GM23338 (cell line): ENCODE results near the gene FAAH. TPM values are rescaled to one million over a fixed set of nuclear protein-coding genes. Genes with fewer than 3 reads are reported as not detected.
A peak's percentile ranks its signal among the peaks of the same experiment; 100 is the strongest.

Source experiments
- ATAC-seq: fragments of 200-7000 bp; cut with Tn5 transposase; 3 replicates; pipeline ENCODE4 v1.9.1; 2020
- DNase-seq: peaks from one replicate; pipeline ENCODE4 v3.0.0-alpha.2; 2015; ENCODE audit warnings: low spot score
- H2AFZ ChIP-seq: fragments of 200-600 bp; sonication (generic); 2 replicates; pipeline ENCODE4 v1.8.0; 2016; ENCODE audit warnings: antibody characterized with exemption, mild to moderate bottlenecking, moderate library complexity
- H3F3A ChIP-seq: fragments of 200-600 bp; sonication (generic); replicated peaks from 2 replicates; pipeline ENCODE4 v1.8.0; 2017; ENCODE audit warnings: antibody characterized with exemption, mixed run types, low read depth
- H3K27ac ChIP-seq: fragments of 200-600 bp; sonication (generic); 2 replicates; pipeline ENCODE4 v1.6.1; 2016; ENCODE audit warnings: low read depth
- H3K27me3 ChIP-seq: fragments of 200-600 bp; sonication (generic); 2 replicates; pipeline ENCODE4 v1.8.0; 2016; ENCODE audit warnings: mild to moderate bottlenecking, mixed run types, moderate library complexity; ENCODE audit not compliant: insufficient read depth
- H3K36me3 ChIP-seq: fragments of 200-600 bp; sonication (generic); 2 replicates; pipeline ENCODE4 v1.8.0; 2016; ENCODE audit warnings: mild to moderate bottlenecking; ENCODE audit not compliant: insufficient read depth
- H3K4me1 ChIP-seq: fragments of 200-600 bp; sonication (generic); 2 replicates; pipeline ENCODE4 v1.8.0; 2016; ENCODE audit warnings: mild to moderate bottlenecking, moderate library complexity; ENCODE audit not compliant: insufficient read depth
- H3K4me2 ChIP-seq: fragments of 200-600 bp; sonication (generic); 2 replicates; pipeline ENCODE4 v1.7.1; 2017; ENCODE audit warnings: mixed run types
- H3K4me3 ChIP-seq: fragments of 200-600 bp; sonication (generic); 2 replicates; pipeline ENCODE4 v1.6.1; 2016; ENCODE audit warnings: mixed run types
- H3K79me2 ChIP-seq: fragments of 200-600 bp; sonication (generic); replicated peaks from 2 replicates; pipeline ENCODE4 v1.8.0; 2017; ENCODE audit warnings: mild to moderate bottlenecking; ENCODE audit not compliant: insufficient read depth
- H3K9me2 ChIP-seq: fragments of 200-600 bp; sonication (generic); 2 replicates; pipeline ENCODE4 v1.8.0; 2017; ENCODE audit not compliant: insufficient read depth
- H4K20me1 ChIP-seq: fragments of 200-600 bp; sonication (generic); replicated peaks from 2 replicates; pipeline ENCODE4 v1.8.0; 2017; ENCODE audit warnings: mild to moderate bottlenecking; ENCODE audit not compliant: insufficient read depth
- H3K27ac Mint-ChIP-seq: 2 replicates; pipeline ENCODE4 v1.8.0; 2020; ENCODE audit warnings: inconsistent platforms, mild to moderate bottlenecking, moderate library complexity, mixed read lengths
- H3K27me3 Mint-ChIP-seq: 3 replicates; pipeline ENCODE4 v1.8.0; 2022; ENCODE audit warnings: low read depth, mild to moderate bottlenecking, moderate library complexity, mixed read lengths, inconsistent platforms; ENCODE audit not compliant: insufficient read depth, poor library complexity
- H3K36me3 Mint-ChIP-seq: 3 replicates; pipeline ENCODE4 v1.8.0; 2021; ENCODE audit warnings: low read depth, mild to moderate bottlenecking, inconsistent platforms, moderate library complexity, mixed read lengths
- H3K4me1 Mint-ChIP-seq: 3 replicates; pipeline ENCODE4 v1.8.0; 2020; ENCODE audit warnings: mild to moderate bottlenecking, inconsistent platforms, mixed read lengths
- H3K4me3 Mint-ChIP-seq: 3 replicates; pipeline ENCODE4 v1.8.0; 2021; ENCODE audit warnings: moderate library complexity, mild to moderate bottlenecking, inconsistent platforms, mixed read lengths
- H3K9me3 Mint-ChIP-seq: 3 replicates; pipeline ENCODE4 v1.8.0; 2020; ENCODE audit warnings: moderate library complexity, mild to moderate bottlenecking, inconsistent platforms, mixed read lengths
- CREB1 ChIP-seq: fragments of 250-450 bp; sonication (Bioruptor Pico); IDR thresholded peaks from 2 replicates; pipeline ENCODE4 v1.5.0; 2020; ENCODE audit warnings: low read depth, mild to moderate bottlenecking, moderate library complexity
- EZH2 ChIP-seq: fragments of 200-600 bp; sonication (generic); IDR thresholded peaks from one replicate; pipeline ENCODE4 v1.8.0; 2017; ENCODE audit warnings: antibody characterized with exemption, mild to moderate bottlenecking, low read depth; ENCODE audit not compliant: unreplicated experiment
- EZH2phosphoT487 ChIP-seq: fragments of 200-600 bp; sonication (generic); IDR thresholded peaks from one replicate; pipeline ENCODE4 v1.8.1; 2018; ENCODE audit warnings: antibody characterized with exemption; ENCODE audit not compliant: unreplicated experiment
- JUNB ChIP-seq: IDR thresholded peaks from one replicate; pipeline ENCODE4 v1.6.1; 2016; ENCODE audit warnings: antibody characterized with exemption; ENCODE audit not compliant: unreplicated experiment
- NANOG ChIP-seq: IDR thresholded peaks from 2 replicates; pipeline ENCODE4 v1.6.1; 2016; ENCODE audit warnings: antibody characterized with exemption, borderline replicate concordance
- POLR2AphosphoS5 ChIP-seq: IDR thresholded peaks from 2 replicates; pipeline ENCODE4 v1.6.1; 2016; ENCODE audit warnings: antibody characterized with exemption, low read depth
- STAT1 ChIP-seq: IDR thresholded peaks from one replicate; pipeline ENCODE4 v1.6.1; 2016; ENCODE audit warnings: antibody characterized with exemption; ENCODE audit not compliant: unreplicated experiment
- ZNF114 ChIP-seq: fragments of 250-450 bp; sonication (Bioruptor Pico); IDR thresholded peaks from 2 replicates; pipeline ENCODE4 v1.5.0; 2020; ENCODE audit warnings: mild to moderate bottlenecking, moderate library complexity
- ZNF331 ChIP-seq: fragments of 250-450 bp; sonication (Bioruptor Pico); IDR thresholded peaks from 2 replicates; pipeline ENCODE4 v1.5.0; 2020; ENCODE audit warnings: low read depth, mild to moderate bottlenecking, moderate library complexity
- polyA plus RNA-seq: library from polyadenylated mRNA; unstranded; fragments of >200 nt; fragmentation: Nextera tagmentation; extraction: Ambion mirVana; gene quantifications from 2 replicates; pipeline ENCODE4 v1.2.1, GENCODE V29; 2016
- total RNA-seq: library from RNA; depleted of rRNA; stranded (reverse); fragments of >200 nt; shearing (Covaris generic); gene quantifications from 2 replicates; pipeline ENCODE4 v1.2.3, GENCODE V29; 2014
- TF ChIP-seq, protein P1 (sequence below), 2 experiments: fragments of 200-600 bp in 1 of 2; sonication (generic) in 1 of 2; conservative IDR thresholded peaks; 2 replicates each; pipeline versions ENCODE4 v1.5.1 to v1.6.1; 2016 to 2017; ENCODE audit warnings: antibody characterized with exemption in 2 of 2, low read depth in 2 of 2, mild to moderate bottlenecking in 2 of 2, moderate library complexity in 1 of 2
- TF ChIP-seq, protein P2 (sequence below): IDR thresholded peaks from 2 replicates; pipeline ENCODE4 v1.6.1; 2016; ENCODE audit warnings: antibody characterized with exemption
- TF ChIP-seq, protein P3 (sequence below): fragments of 250-450 bp; sonication (Bioruptor Pico); IDR thresholded peaks from 2 replicates; pipeline ENCODE4 v1.5.0; 2020; ENCODE audit warnings: mild to moderate bottlenecking, moderate library complexity
- TF ChIP-seq, protein P4 (sequence below): IDR thresholded peaks from one replicate; pipeline ENCODE4 v1.6.1; 2018; ENCODE audit warnings: antibody characterized with exemption; ENCODE audit not compliant: unreplicated experiment

FAAH gene
- total and polyA plus RNA-seq, 2 experiments from 2014 or later: 10.7 to 24.0 TPM

DNA sequence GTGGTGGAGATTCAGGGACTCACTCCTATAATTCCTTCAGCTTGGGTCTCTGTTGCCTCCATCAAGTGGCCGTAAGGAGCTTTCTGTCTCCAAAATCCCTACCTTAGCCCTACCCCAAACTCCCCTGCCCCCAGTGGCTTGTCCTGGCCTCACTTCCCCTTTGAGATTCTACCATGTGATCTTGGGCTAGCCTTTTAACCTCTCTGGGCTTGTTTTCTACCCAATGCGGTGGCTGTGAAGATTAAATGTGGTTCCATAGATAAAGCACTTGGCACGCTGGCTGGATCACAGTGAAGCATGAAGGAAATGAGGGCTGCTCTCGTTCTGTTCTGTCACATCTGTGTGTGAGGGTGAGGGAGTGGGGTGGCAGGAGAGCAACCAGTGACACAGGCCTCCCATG, 43.6 kb downstream of the FAAH start:
- TF ChIP-seq, protein P1, sequence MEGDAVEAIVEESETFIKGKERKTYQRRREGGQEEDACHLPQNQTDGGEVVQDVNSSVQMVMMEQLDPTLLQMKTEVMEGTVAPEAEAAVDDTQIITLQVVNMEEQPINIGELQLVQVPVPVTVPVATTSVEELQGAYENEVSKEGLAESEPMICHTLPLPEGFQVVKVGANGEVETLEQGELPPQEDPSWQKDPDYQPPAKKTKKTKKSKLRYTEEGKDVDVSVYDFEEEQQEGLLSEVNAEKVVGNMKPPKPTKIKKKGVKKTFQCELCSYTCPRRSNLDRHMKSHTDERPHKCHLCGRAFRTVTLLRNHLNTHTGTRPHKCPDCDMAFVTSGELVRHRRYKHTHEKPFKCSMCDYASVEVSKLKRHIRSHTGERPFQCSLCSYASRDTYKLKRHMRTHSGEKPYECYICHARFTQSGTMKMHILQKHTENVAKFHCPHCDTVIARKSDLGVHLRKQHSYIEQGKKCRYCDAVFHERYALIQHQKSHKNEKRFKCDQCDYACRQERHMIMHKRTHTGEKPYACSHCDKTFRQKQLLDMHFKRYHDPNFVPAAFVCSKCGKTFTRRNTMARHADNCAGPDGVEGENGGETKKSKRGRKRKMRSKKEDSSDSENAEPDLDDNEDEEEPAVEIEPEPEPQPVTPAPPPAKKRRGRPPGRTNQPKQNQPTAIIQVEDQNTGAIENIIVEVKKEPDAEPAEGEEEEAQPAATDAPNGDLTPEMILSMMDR (conservative IDR thresholded peaks at IDR 0.05; ENCODE audit: low read depth in 2 of 2): no peak
- TF ChIP-seq STAT1: no peak
- TF ChIP-seq POLR2AphosphoS5: no peak
- TF ChIP-seq ZNF114 (CRISPR knock-in tag): no peak
- no peak for TF ChIP-seq CREB1
- TF ChIP-seq, protein P2, sequence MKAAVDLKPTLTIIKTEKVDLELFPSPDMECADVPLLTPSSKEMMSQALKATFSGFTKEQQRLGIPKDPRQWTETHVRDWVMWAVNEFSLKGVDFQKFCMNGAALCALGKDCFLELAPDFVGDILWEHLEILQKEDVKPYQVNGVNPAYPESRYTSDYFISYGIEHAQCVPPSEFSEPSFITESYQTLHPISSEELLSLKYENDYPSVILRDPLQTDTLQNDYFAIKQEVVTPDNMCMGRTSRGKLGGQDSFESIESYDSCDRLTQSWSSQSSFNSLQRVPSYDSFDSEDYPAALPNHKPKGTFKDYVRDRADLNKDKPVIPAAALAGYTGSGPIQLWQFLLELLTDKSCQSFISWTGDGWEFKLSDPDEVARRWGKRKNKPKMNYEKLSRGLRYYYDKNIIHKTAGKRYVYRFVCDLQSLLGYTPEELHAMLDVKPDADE: no peak
- no peak for TF ChIP-seq EZH2
- TF ChIP-seq JUNB: no peak
- TF ChIP-seq ZNF331: no peak
- TF ChIP-seq NANOG: no peak
- no peak for TF ChIP-seq EZH2phosphoT487
- TF ChIP-seq, protein P3, sequence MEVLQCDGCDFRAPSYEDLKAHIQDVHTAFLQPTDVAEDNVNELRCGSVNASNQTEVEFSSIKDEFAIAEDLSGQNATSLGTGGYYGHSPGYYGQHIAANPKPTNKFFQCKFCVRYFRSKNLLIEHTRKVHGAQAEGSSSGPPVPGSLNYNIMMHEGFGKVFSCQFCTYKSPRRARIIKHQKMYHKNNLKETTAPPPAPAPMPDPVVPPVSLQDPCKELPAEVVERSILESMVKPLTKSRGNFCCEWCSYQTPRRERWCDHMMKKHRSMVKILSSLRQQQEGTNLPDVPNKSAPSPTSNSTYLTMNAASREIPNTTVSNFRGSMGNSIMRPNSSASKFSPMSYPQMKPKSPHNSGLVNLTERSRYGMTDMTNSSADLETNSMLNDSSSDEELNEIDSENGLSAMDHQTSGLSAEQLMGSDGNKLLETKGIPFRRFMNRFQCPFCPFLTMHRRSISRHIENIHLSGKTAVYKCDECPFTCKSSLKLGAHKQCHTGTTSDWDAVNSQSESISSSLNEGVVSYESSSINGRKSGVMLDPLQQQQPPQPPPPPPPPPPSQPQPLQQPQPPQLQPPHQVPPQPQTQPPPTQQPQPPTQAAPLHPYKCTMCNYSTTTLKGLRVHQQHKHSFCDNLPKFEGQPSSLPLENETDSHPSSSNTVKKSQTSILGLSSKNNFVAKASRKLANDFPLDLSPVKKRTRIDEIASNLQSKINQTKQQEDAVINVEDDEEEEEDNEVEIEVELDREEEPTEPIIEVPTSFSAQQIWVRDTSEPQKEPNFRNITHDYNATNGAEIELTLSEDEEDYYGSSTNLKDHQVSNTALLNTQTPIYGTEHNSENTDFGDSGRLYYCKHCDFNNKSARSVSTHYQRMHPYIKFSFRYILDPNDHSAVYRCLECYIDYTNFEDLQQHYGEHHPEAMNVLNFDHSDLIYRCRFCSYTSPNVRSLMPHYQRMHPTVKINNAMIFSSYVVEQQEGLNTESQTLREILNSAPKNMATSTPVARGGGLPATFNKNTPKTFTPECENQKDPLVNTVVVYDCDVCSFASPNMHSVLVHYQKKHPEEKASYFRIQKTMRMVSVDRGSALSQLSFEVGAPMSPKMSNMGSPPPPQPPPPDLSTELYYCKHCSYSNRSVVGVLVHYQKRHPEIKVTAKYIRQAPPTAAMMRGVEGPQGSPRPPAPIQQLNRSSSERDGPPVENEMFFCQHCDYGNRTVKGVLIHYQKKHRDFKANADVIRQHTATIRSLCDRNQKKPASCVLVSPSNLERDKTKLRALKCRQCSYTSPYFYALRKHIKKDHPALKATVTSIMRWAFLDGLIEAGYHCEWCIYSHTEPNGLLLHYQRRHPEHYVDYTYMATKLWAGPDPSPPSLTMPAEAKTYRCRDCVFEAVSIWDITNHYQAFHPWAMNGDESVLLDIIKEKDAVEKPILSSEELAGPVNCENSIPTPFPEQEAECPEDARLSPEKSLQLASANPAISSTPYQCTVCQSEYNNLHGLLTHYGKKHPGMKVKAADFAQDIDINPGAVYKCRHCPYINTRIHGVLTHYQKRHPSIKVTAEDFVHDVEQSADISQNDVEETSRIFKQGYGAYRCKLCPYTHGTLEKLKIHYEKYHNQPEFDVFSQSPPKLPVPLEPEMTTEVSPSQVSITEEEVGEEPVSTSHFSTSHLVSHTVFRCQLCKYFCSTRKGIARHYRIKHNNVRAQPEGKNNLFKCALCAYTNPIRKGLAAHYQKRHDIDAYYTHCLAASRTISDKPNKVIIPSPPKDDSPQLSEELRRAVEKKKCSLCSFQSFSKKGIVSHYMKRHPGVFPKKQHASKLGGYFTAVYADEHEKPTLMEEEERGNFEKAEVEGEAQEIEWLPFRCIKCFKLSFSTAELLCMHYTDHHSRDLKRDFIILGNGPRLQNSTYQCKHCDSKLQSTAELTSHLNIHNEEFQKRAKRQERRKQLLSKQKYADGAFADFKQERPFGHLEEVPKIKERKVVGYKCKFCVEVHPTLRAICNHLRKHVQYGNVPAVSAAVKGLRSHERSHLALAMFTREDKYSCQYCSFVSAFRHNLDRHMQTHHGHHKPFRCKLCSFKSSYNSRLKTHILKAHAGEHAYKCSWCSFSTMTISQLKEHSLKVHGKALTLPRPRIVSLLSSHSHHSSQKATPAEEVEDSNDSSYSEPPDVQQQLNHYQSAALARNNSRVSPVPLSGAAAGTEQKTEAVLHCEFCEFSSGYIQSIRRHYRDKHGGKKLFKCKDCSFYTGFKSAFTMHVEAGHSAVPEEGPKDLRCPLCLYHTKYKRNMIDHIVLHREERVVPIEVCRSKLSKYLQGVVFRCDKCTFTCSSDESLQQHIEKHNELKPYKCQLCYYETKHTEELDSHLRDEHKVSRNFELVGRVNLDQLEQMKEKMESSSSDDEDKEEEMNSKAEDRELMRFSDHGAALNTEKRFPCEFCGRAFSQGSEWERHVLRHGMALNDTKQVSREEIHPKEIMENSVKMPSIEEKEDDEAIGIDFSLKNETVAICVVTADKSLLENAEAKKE (CRISPR knock-in tag): no peak
- TF ChIP-seq, protein P4, sequence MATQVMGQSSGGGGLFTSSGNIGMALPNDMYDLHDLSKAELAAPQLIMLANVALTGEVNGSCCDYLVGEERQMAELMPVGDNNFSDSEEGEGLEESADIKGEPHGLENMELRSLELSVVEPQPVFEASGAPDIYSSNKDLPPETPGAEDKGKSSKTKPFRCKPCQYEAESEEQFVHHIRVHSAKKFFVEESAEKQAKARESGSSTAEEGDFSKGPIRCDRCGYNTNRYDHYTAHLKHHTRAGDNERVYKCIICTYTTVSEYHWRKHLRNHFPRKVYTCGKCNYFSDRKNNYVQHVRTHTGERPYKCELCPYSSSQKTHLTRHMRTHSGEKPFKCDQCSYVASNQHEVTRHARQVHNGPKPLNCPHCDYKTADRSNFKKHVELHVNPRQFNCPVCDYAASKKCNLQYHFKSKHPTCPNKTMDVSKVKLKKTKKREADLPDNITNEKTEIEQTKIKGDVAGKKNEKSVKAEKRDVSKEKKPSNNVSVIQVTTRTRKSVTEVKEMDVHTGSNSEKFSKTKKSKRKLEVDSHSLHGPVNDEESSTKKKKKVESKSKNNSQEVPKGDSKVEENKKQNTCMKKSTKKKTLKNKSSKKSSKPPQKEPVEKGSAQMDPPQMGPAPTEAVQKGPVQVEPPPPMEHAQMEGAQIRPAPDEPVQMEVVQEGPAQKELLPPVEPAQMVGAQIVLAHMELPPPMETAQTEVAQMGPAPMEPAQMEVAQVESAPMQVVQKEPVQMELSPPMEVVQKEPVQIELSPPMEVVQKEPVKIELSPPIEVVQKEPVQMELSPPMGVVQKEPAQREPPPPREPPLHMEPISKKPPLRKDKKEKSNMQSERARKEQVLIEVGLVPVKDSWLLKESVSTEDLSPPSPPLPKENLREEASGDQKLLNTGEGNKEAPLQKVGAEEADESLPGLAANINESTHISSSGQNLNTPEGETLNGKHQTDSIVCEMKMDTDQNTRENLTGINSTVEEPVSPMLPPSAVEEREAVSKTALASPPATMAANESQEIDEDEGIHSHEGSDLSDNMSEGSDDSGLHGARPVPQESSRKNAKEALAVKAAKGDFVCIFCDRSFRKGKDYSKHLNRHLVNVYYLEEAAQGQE: no peak
- no peaks in the 10 kb centered on the region for H3K9me2 ChIP-seq
- H3K36me3 ChIP-seq: no peaks in the 10 kb centered on the region
- no peaks in the 10 kb centered on the region for H3K9me3 Mint-ChIP-seq
- H3K79me2 ChIP-seq: no peaks in the 10 kb centered on the region
- no peak overlapping the region for H2AFZ ChIP-seq
- no peak overlapping the region for H3K27ac ChIP-seq
- H3K4me3 Mint-ChIP-seq: no peak overlapping the region
- DNase-seq (peak; percentile 21), ATAC-seq (no peak)
- H3F3A ChIP-seq: no peaks in the 10 kb centered on the region
- H3K4me1 Mint-ChIP-seq: peaks cover 3% of the 10 kb centered on the region
- H3K36me3 Mint-ChIP-seq: no peaks in the 10 kb centered on the region
- no peaks in the 10 kb centered on the region for H3K27me3 ChIP-seq
- H4K20me1 ChIP-seq: no peaks in the 10 kb centered on the region
- no peaks in the 10 kb centered on the region for H3K4me1 ChIP-seq
- no peak overlapping the region for H3K4me3 ChIP-seq
- no peak overlapping the region for H3K27ac Mint-ChIP-seq
- H3K27me3 Mint-ChIP-seq: peaks cover 7% of the 10 kb centered on the region
- no peak overlapping the region for H3K4me2 ChIP-seq
